GM08714 (cell line): ENCODE data around the gene NDRG3.
"Not testable (repeated sequence)": the region's sequence is repeated elsewhere in the genome, so short reads cannot be mapped to it uniquely, and the experiment has no call there.

Source experiments
- H3K4me3 ChIP-seq: fragments of 200-500 bp; sonication (Bioruptor generic); 2 replicates; pipeline ENCODE4 v1.5.1; 2014; ENCODE audit warnings: mild to moderate bottlenecking, low read length, inconsistent platforms
- ZNF274 ChIP-seq: IDR thresholded peaks from 2 replicates; pipeline ENCODE4 v1.6.1; 2012; ENCODE audit warnings: mild to moderate bottlenecking, low read depth, low read length

NDRG3 gene

DNA sequence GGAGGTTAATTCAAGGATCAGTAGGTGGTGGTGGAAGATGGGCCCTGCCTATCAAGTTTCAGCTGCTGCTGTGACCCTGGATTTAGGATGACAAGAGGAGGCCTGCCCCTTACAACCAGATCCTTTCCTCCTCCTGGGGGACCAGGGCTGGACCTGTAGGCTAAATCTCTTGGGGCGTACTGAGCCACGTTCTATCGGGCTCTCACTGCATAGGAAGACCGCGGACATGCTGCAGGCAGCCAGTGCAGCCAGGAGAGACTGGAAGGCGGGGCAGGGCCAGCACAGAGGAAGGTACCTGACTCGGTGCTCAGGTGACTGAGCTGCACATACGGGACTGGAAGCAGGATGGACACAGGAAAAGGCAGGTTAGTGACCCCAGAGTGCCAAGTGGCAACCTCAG, 91.4 kb downstream of the NDRG3 start:
- no peak overlapping the region for H3K4me3 ChIP-seq
- no peak for TF ChIP-seq ZNF274

DNA sequence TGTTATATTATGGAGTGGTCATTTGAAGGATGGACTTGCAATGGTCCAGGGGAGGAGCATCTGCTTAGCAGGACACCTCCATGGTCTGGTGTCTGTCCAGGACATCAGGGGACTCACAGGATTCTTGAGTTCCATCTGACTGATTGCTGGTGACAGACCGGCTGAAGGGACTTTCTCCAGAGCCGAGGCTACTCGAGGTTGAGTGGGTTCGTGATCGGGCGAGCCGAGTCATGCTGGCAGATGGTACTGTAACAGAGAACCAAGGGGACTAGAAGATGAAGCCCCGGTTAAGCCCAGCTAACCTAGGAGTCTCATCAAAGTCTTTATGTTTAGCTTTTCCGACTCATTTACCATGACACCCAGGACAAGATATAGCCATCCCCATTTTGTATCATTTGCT, 92.4 kb downstream of the NDRG3 start:
- no peak for TF ChIP-seq ZNF274

DNA sequence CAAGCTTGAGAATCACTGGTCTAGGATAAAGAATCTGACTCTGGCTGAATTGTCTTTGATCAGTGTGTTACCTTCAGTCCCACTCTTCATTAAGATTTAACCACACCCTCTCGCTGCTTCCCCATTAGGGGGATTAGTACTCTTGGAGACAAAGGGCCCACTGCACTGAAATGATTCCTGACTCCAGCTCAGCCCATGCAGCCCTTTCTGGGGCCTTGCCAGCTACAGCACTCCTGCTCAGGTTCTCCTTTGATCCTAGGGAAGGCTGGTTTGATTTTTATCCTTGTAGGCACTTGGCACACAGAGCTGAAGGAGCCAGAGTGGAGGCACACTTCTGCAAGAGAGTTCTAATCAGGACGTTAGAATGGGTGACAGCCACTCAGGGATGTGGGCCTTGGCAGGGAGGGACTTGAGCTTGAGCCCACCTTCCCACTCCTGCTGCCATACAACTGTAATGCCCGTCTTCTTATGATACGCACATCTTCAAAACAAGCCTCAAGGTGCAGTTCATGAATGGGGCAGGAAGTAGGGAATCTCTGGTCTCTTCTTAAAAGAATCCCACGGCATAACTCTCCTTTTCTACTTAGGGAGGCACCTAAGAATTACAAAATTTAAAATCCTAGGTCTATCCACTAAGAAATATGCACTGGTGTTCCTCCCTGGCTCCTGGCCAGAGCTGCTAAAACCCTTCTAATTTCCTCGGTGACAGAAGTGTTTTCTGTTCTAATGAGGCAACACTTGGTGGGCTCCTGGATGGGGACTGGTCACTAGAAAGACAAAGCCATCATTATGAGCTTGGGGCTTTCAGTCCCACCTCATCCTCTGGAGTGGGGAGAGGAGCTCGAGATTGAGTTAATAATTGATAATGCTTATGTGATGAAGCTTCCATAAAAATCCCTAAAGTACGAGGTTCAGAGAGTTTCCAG, 98.4 kb downstream of the NDRG3 start:
- H3K4me3 ChIP-seq, result no peak overlapping the region

More for the DNA sequence above, 92.4 kb downstream of the NDRG3 start:
- H3K4me3 ChIP-seq, result no peak overlapping the region

GRCh38 chr20:36646678-36647077, 99.2 kb downstream of the NDRG3 start:
- TF ChIP-seq ZNF274, result no peak

More for the DNA sequence above, 98.4 kb downstream of the NDRG3 start:
- TF ChIP-seq ZNF274, result no peak

DNA sequence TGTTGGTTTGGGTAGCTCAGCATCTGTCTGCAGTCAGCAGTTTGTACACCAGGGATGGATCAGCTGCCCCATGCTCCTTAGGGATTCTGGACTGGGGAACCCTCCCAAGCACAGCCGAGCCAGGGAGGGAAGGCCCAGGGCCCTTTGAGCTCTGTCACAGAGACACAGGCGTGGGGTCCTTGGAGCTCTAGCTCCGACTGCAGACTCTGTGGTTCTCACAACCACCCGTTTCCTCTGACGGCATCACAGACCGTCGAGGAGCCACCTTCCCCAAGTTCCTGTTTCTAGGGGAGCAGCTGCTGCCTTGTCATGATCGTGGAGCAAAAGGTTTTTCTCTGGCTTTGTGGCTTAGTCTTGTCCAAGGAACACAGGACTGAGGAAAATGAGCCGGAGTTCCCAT, 99.9 kb downstream of the NDRG3 start, which contains the start of gene SLA2:
Gene SLA2, minus strand, starts transcription at position 199 of the 400 bp plus-strand sequence. CDS start 4,861 bp downstream, outside the sequence.
- no peak for TF ChIP-seq ZNF274

More at GRCh38 chr20:36646678-36647077, 99.2 kb downstream of the NDRG3 start:
- H3K4me3 ChIP-seq, result no peak overlapping the region

DNA sequence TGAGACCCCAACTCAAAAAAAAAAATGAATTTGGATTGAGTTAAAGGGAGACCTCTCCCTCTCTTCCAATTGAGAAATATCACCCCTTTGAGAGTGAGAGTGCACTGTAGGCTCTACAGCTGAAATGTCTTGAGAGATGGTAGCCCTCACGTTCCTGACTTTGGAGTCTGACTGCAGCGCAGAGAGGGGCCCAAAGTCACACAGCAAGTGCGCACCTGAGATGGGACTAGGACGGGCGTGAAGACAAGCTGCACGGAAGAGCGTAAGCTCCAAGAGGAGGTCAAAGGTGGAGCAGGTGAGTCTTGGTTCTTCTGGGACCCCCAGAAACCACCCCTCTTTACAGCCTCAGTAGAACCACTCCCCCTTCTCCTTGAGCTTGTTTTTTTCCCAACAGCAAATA, 100.5 kb downstream of the NDRG3 start:
- H3K4me3 ChIP-seq, result no peak overlapping the region; the same call in 1 of the 2 replicates
- TF ChIP-seq ZNF274, result no peak

More for the DNA sequence above, 99.9 kb downstream of the NDRG3 start, which contains the start of gene SLA2:
- H3K4me3 ChIP-seq, result no peak within 1 kb of the TSS; the same call in 1 of the 2 replicates

DNA sequence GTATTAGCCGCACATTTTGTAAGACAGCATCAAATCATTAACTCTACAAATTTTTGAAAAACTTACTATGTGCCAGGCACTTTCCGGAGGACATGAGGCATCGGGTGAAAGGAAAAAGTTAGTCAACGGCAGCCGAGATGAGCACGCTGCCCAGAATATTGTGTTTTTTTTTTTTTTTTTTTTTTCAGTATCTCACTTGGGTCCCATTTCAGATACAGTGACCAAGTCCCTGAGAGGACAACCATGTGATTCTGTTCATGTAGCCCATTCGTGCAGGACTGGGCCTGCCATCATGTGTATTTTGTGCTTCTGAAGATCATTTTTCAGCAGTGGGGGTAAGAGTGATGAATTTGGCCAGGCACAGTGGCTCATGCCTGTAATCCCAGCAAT, 101.2 kb downstream of the NDRG3 start:
- no peak for TF ChIP-seq ZNF274
- H3K4me3 ChIP-seq, result no peak overlapping the region

DNA sequence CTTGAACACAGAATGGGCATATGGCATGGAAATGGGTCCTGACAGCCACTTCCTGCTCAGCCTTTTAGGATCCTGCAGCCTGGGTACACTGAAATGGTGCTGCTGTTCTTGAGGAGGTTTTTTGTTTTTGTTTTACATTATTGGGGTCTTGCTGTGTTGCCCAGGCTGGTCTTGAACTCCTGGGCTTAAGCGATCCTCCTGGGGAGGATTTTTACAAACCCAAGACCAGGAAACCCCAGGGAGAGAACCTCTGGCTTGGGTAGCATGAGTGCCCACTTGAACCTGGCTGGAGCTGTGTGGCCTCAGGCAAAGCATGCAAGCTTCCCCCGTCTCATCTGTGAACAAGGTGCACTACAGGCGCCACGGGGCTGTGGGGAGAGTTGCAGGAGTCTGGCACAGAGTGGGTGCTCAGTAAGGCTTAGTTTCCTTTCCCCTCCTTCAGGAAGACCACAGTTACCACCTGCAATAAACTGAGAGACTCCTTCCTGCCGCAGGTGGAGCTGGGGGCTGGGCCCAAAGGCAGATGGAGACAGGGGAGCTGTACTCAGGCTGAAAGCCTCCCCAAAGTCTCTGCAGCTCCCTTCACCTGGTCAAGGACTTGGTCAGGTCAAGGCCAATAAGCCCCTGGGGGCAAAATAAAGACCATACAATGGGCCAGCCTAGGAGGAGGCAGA, 101.7 kb downstream of the NDRG3 start:
- TF ChIP-seq ZNF274, result no peak
- H3K4me3 ChIP-seq, result no peak overlapping the region

GRCh38 chr20:36642136-36642535, 103.8 kb downstream of the NDRG3 start:
- no peak for TF ChIP-seq ZNF274
- H3K4me3 ChIP-seq, result no peak overlapping the region

- TF ChIP-seq ZNF274, result no peak
- H3K4me3 ChIP-seq, result no peak overlapping the region
Observed at GRCh38 chr20:36641506-36641843, 104.4 kb downstream of the NDRG3 start.

DNA sequence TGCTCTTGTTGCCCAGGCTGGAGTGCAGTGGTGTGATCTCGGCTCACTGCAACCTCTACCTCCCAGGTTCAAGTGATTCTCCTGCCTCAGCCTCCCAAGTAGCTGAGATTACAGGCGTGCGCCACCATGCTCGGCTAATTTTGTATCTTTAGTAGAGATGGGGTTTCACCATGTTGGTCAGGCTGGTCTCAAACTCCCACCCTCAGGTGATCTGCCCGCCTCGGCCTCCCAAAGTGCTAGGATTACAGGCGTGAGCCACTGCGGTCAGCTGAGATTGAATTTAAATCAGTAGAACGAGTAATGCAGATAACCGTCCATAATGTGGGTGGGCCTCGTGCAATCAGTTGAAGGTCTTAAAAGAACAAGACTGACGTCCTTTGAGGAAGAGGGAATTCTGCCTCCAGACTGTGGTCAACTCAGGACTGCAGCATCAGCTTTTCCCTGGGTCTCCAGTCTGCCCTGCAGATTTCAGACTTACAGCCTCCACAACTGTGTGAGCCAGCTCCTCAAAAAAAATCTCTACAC, 107.0 kb downstream of the NDRG3 start:
- H3K4me3 ChIP-seq, result not testable (repeated sequence)

- no peak for TF ChIP-seq ZNF274
Observed at GRCh38 chr20:36634342-36634741, 111.5 kb downstream of the NDRG3 start.

DNA sequence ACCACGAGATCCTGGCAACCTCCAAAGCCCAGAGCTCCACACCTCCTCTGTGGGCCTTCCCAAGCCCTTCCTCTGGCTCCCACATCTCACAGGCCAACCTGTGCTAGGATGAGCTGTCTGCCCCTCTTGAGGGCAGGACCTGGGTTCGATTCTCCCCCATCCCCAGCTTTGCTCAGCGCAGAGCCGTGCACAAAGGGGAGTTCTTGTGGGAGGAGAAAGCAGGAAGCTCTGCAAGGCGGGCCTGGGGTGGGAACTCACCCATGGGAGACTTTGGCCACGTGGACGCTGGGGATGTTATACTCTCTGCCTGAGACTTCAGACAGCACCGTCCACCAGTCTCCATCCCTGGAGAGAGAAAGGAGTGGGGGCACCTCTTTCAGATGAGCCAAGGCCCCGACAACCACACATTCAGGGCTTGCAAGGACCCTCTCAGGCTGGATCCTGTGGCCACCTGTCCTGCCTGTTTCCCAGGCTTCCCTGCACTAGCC, 112.6 kb downstream of the NDRG3 start:
- no peak overlapping the region for H3K4me3 ChIP-seq
- no peak for TF ChIP-seq ZNF274

More at GRCh38 chr20:36634342-36634741, 111.5 kb downstream of the NDRG3 start:
- no peak overlapping the region for H3K4me3 ChIP-seq

DNA sequence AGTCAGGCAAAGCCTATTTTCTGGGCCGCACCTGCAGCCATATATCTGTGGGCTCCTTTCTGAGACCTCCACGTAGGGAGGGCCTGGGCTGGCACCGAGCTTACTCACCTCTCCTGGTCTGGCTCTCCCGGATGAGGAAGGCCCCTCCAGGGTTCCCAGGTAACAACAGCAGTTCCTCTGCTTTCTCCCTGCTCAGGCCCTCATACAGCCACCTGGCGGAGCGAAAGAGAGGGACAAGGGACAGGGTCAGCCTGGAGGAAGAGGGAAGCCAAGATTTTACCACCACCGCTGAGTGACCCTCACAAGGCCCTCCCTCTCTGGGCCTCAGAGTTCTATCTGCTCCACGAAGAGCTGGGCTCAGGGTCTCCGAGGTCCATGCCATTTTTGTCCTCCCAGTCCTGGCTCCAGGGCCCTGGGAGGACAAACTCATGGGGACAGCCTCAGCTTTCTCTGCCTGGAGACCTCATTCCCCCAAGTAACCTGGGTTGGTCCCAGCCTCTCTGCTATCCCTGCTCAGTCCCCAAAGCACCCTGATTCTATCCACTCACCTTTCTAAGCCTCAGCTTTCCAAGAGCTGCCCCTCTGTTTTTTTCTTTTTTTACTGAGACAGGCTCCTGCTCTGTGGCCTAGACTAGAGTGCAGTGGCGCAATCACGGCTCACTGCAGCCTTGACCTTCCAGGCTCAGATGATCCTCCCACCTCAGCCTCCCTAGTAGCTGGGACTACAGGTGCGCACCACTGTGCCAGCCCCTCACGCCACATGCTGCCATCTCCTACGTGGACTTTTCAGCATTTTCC, 113.2 kb downstream of the NDRG3 start:
- H3K4me3 ChIP-seq, result no peak overlapping the region
- no peak for TF ChIP-seq ZNF274
